Measurements from ENCODE around the gene GDPD2. TPM values are rescaled to one million over a fixed set of nuclear protein-coding genes. Genes with fewer than 3 reads are reported as not detected.

The GDPD2 gene
- total RNA-seq, 1 experiment from 2014 or later: 0.04 TPM

DNA sequence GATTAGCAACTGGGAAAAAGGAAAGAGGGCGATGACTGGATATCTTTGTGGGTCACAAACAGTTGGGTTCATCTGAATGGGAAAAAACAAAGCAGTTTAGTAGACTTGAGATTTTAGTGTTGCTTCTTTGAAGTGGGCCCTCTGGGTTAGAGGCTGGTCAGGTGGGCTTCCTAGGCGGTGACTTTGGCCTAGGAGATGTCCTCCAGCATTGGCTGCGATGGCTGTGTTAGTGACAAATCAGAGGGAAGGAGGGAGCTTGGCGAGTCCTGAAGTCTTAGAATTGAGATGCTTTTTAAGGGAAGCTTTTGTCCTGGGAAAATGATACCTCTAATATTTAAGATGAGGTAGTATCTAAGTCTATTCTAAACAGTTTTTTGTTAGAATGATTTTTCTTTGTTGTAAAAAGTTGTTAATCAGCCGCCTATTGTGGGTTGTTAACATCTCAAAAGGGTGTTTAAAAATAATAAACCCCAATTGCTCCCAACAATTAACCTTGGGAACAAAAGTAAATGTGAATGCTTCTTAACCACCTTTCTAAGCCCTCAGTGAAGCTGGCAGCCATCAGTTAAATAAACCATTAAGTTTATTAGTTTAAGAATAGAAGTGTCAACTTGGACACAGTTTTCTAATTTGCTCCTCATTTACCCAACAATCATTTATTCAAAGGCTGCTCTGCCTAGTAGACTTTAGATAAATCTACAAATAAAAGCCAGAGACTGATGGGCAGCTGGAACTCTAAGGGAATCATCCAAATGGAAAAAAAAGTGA is 53.2 kb downstream of the GDPD2 start:
- H3K4me3 ChIP-seq (ENCODE audit: low read length): no peak overlapping the region
- ATAC-seq: no peak
- H3K4me2 ChIP-seq (ENCODE audit: low read length): peak overlapping the region; percentile 78
- H3K27ac ChIP-seq (ENCODE audit: low read length): peak overlapping the region; percentile 99
- peaks cover 55% of the 10 kb centered on the region for H3K4me1 ChIP-seq (ENCODE audit: insufficient read depth, low read length)
- BruUV-seq (replicated peaks): no TSS peak
- peak overlapping the region; percentile 75 for H3K9ac ChIP-seq (ENCODE audit: low read length)
- TF ChIP-seq EZH2 (IDR thresholded peaks at IDR 0.05; ENCODE audit: low read length, unreplicated experiment): no peak
- no peak for TF ChIP-seq CTCF (conservative IDR thresholded peaks at IDR 0.05; ENCODE audit: low read depth, low read length)
- no peak for TF ChIP-seq EZH2phosphoT487 (IDR thresholded peaks at IDR 0.05; ENCODE audit: borderline replicate concordance, low read length)
- H4K20me1 ChIP-seq (ENCODE audit: low read length): no peaks in the 10 kb centered on the region
- peaks cover 34% of the 10 kb centered on the region for H3K79me2 ChIP-seq (ENCODE audit: low read length)
- CTCF ChIA-PET: interaction anchor here (0.9 kb wide), 1 partner anchor 188 kb away, joined by 18 read pairs; no protein-coding TSS in a partner anchor
- H2AFZ ChIP-seq (ENCODE audit: low read length): no peak overlapping the region
- no peak for DNase-seq
- H3F3A ChIP-seq (ENCODE audit: low read length, unreplicated experiment): peaks cover 8% of the 10 kb centered on the region
- no peaks in the 10 kb centered on the region for H3K9me2 ChIP-seq (replicated peaks; ENCODE audit: low read length)
- POLR2A ChIA-PET (ENCODE audit: unreplicated experiment): interaction anchor here (0.6 to 1.2 kb wide), 2 partner anchors 12 to 20 kb away, joined by 4 to 5 read pairs; no protein-coding TSS in a partner anchor
- no peaks in the 10 kb centered on the region for H3K27me3 ChIP-seq (ENCODE audit: low read length)
- 0 out of 2 replicates have a peak, but pooled peaks cover 7% of the 10 kb centered on the region for H3K36me3 ChIP-seq (ENCODE audit: low read depth, low read length)
- no peaks in the 10 kb centered on the region for H3K9me3 ChIP-seq (ENCODE audit: low read length)
- intact Hi-C loops (cut with micrococcal nuclease): no loop called here

DNA sequence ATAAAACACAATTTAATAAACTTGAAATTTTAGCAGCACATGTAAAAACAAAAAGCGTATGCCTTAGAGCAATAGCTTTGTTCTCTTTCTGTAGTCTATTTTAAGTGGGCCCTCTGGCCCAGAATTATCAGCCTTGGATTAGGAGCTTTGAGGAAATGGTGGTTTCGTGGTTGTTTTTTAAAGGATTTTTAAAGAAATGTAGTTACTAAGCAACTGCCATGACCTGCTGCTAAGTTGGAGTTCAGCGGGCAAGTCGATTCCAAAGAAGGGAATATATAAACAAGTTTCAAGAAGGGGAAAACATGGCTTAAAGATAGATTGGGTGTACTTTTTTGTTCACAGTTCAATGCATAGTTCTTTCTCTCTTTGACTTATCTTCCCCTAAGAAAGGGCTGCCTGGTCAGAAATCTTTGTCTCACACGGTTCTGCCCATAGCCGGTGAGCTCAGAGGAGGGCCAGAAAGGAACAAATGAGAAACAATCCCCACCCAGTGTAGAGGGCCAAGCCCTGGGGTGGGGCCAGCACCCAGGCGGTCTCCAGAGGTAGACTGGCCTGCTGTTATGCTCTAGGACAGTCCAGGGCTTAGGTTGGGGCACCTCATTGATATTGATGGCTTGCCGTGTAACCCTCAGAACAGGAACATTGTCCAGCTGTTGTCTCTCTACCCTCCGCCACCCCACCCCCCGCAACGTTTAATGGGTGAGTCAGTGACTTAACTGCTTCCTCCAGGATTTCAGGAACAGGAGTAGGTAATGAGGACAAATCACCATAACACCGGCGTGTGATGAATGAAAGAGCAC is 54.0 kb downstream of the GDPD2 start:
- ChIA-PET POLR2A (ENCODE audit: unreplicated experiment) (interaction anchor here (0.6 to 1.2 kb wide), 2 partner anchors 11 to 21 kb away, joined by 4 to 5 read pairs; no protein-coding TSS in a partner anchor), CTCF (interaction anchor here (0.6 to 0.9 kb wide), 2 partner anchors 187 to 188 kb away, joined by 3 to 18 read pairs; no protein-coding TSS in a partner anchor)
- H3K9me3 ChIP-seq (ENCODE audit: low read length): no peaks in the 10 kb centered on the region
- H3K36me3 ChIP-seq (ENCODE audit: low read depth, low read length): peaks cover 12% of the 10 kb centered on the region; the same call in 1 of the 2 replicates
- ATAC-seq: peak; percentile 68
- H3K9ac ChIP-seq (ENCODE audit: low read length): peak overlapping the region; percentile 75
- no peak for TF ChIP-seq CTCF (conservative IDR thresholded peaks at IDR 0.05; ENCODE audit: low read depth, low read length)
- no peak for TF ChIP-seq EZH2 (IDR thresholded peaks at IDR 0.05; ENCODE audit: low read length, unreplicated experiment)
- TF ChIP-seq EZH2phosphoT487 (IDR thresholded peaks at IDR 0.05; ENCODE audit: borderline replicate concordance, low read length): no peak
- peak overlapping the region; percentile 43 for H3K4me3 ChIP-seq (ENCODE audit: low read length)
- peaks cover 37% of the 10 kb centered on the region for H3K79me2 ChIP-seq (ENCODE audit: low read length)
- DNase-seq: peak; percentile 79
- TSS peak; percentile 42 for BruUV-seq (replicated peaks)
- no peaks in the 10 kb centered on the region for H4K20me1 ChIP-seq (ENCODE audit: low read length)
- H2AFZ ChIP-seq (ENCODE audit: low read length): peak overlapping the region; percentile 27; the same call in 1 of the 2 replicates
- peak overlapping the region; percentile 78 for H3K4me2 ChIP-seq (ENCODE audit: low read length)
- intact Hi-C loops (cut with micrococcal nuclease): loop anchor here (1.0 kb wide), 1 partner anchor 77 kb away; no protein-coding TSS in a partner anchor
- H3K9me2 ChIP-seq (replicated peaks; ENCODE audit: low read length): no peaks in the 10 kb centered on the region
- peak overlapping the region; percentile 99 for H3K27ac ChIP-seq (ENCODE audit: low read length)
- no peaks in the 10 kb centered on the region for H3K27me3 ChIP-seq (ENCODE audit: low read length)
- H3K4me1 ChIP-seq (ENCODE audit: insufficient read depth, low read length): peaks cover 60% of the 10 kb centered on the region
- peaks cover 8% of the 10 kb centered on the region for H3F3A ChIP-seq (ENCODE audit: low read length, unreplicated experiment)
